DMS79 (cell line): ENCODE results near the gene SPTBN2.
A peak's percentile ranks its signal among the peaks of the same experiment; 100 is the strongest.

Experiments
- DNase-seq: peaks from one replicate; lab custom pipeline; 2025; lab: John Stamatoyannopoulos, UW

Gene SPTBN2

GRCh38 chr11:66701432-66702240, 27.4 kb downstream of the SPTBN2 start:
- DNase-seq, result no peak

- no peak for DNase-seq
These were observed 28.3 kb downstream of the SPTBN2 start for GRCh38 chr11:66700742-66701141.

GRCh38 chr11:66700337-66700736, 28.7 kb downstream of the SPTBN2 start:
- no peak for DNase-seq

GRCh38 chr11:66698491-66698890, 30.5 kb downstream of the SPTBN2 start:
- no peak for DNase-seq

- no peak for DNase-seq
These were observed 31.0 kb downstream of the SPTBN2 start for GRCh38 chr11:66697988-66698387.

GRCh38 chr11:66696146-66696545, 32.9 kb downstream of the SPTBN2 start:
- no peak for DNase-seq

GRCh38 chr11:66694732-66695207, 34.2 kb downstream of the SPTBN2 start:
- DNase-seq, result peak; percentile 80

GRCh38 chr11:66694056-66694410, 35.0 kb downstream of the SPTBN2 start:
- no peak for DNase-seq

- no peak for DNase-seq
These were observed 35.5 kb downstream of the SPTBN2 start for GRCh38 chr11:66693356-66694055.

- DNase-seq, result no peak
These were observed 36.1 kb downstream of the SPTBN2 start for GRCh38 chr11:66692871-66693331.

- no peak for DNase-seq
These were observed 36.6 kb downstream of the SPTBN2 start for GRCh38 chr11:66692446-66692845.

GRCh38 chr11:66691311-66691980, 37.6 kb downstream of the SPTBN2 start:
- DNase-seq, result no peak

GRCh38 chr11:66689661-66690590, 39.1 kb downstream of the SPTBN2 start:
- DNase-seq, result no peak

GRCh38 chr11:66688561-66689534, 40.2 kb downstream of the SPTBN2 start:
- no peak for DNase-seq

GRCh38 chr11:66687831-66688281, 41.2 kb downstream of the SPTBN2 start:
- DNase-seq, result no peak

- DNase-seq, result no peak
These were observed 41.9 kb downstream of the SPTBN2 start for GRCh38 chr11:66686801-66687750.

- no peak for DNase-seq
These were observed 42.8 kb downstream of the SPTBN2 start for GRCh38 chr11:66686100-66686785.

- peak; percentile 68 for DNase-seq
These were observed 43.5 kb downstream of the SPTBN2 start for GRCh38 chr11:66685276-66686099.
